ENCODE data around the gene COX19. TPM values are rescaled to one million over a fixed set of nuclear protein-coding genes. Genes with fewer than 3 reads are reported as not detected.

Gene COX19
- total RNA-seq, 1 donor, result 10.9 TPM

DNA sequence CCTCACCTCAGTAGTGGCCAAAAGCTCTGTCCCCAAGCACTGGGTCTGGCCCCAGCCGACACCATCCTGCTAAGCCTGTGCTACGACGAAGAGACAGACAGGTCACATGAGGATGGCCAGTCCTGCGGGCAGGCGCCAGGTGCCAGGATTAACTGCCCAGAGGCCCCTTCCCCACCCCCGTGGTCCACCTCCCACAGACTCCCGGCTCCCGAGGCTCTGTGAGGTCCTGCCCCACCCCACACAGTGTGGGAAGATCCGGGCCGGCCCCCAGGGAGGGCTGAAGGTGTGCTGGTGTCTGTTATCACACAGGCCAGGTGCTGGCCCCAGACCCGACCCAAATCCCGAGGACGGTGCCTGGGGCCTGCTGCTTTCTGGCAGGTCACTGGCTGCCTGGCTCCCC lies 34.9 kb upstream of the COX19 start:
- no peak overlapping the region for H3K27ac ChIP-seq (ENCODE audit: low read depth, low read length)
- H3K79me2 ChIP-seq (ENCODE audit: insufficient read depth, low read length), result peaks cover 58% of the 10 kb centered on the region
- peaks cover 59% of the 10 kb centered on the region for H4K20me1 ChIP-seq (ENCODE audit: insufficient read depth, low read length)
- no peaks in the 10 kb centered on the region for H3K27me3 ChIP-seq (ENCODE audit: insufficient read depth, low read length)
- no peak overlapping the region for H3K4me2 ChIP-seq (ENCODE audit: insufficient read depth, low read length)
- no peak overlapping the region for H3K4me3 ChIP-seq (ENCODE audit: insufficient read depth, low read length)
- no peak for DNase-seq (ENCODE audit: insufficient read length, low spot score, missing footprints)
- H3K36me3 ChIP-seq (ENCODE audit: insufficient read depth, low read length), result peaks cover 8% of the 10 kb centered on the region
- H3K9me3 ChIP-seq (ENCODE audit: low read depth, low read length), result no peaks in the 10 kb centered on the region
- TF ChIP-seq, protein P1, sequence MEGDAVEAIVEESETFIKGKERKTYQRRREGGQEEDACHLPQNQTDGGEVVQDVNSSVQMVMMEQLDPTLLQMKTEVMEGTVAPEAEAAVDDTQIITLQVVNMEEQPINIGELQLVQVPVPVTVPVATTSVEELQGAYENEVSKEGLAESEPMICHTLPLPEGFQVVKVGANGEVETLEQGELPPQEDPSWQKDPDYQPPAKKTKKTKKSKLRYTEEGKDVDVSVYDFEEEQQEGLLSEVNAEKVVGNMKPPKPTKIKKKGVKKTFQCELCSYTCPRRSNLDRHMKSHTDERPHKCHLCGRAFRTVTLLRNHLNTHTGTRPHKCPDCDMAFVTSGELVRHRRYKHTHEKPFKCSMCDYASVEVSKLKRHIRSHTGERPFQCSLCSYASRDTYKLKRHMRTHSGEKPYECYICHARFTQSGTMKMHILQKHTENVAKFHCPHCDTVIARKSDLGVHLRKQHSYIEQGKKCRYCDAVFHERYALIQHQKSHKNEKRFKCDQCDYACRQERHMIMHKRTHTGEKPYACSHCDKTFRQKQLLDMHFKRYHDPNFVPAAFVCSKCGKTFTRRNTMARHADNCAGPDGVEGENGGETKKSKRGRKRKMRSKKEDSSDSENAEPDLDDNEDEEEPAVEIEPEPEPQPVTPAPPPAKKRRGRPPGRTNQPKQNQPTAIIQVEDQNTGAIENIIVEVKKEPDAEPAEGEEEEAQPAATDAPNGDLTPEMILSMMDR (IDR thresholded peaks at IDR 0.05; ENCODE audit: extremely low read depth, low read depth, low read length), result no peak
- H2AFZ ChIP-seq (ENCODE audit: low read length), result no peak overlapping the region
- H3K4me1 ChIP-seq (ENCODE audit: insufficient read depth, low read length), result no peaks in the 10 kb centered on the region

DNA sequence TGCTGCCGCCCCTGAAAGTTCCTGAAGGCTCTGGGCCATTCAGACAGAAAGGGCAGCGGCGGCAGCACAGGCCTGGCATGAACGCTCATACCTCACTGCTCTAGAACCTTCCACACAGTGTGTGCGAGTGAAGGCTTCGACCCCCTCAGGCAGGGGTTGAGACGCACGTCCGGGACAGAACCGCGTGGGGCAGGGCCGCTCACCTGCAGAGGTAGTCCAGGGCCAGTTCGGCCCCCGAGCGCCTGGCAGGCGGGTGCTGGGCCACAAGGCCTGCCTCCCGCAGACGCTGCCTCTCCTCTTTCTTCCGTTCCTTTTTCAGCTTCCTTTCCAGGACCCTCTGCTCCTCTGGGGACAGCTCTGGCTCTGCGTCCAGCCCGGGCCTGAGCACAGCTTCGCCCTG lies 34.4 kb upstream of the COX19 start:
- Histone ChIP-seq H3K4me3 (ENCODE audit: insufficient read depth, low read length) (no peak overlapping the region), H3K36me3 (ENCODE audit: insufficient read depth, low read length) (peaks cover 8% of the 10 kb centered on the region), H3K9me3 (ENCODE audit: low read depth, low read length) (no peaks in the 10 kb centered on the region), H3K79me2 (ENCODE audit: insufficient read depth, low read length) (peaks cover 53% of the 10 kb centered on the region), H2AFZ (ENCODE audit: low read length) (no peak overlapping the region), H3K4me2 (ENCODE audit: insufficient read depth, low read length) (no peak overlapping the region), H3K4me1 (ENCODE audit: insufficient read depth, low read length) (no peaks in the 10 kb centered on the region), H3K27me3 (ENCODE audit: insufficient read depth, low read length) (no peaks in the 10 kb centered on the region), H4K20me1 (ENCODE audit: insufficient read depth, low read length) (peaks cover 55% of the 10 kb centered on the region), H3K27ac (ENCODE audit: low read depth, low read length) (no peak overlapping the region)
- TF ChIP-seq, protein P1 (IDR thresholded peaks at IDR 0.05; ENCODE audit: extremely low read depth, low read depth, low read length), result no peak
- no peak for DNase-seq (ENCODE audit: insufficient read length, low spot score, missing footprints)

DNA sequence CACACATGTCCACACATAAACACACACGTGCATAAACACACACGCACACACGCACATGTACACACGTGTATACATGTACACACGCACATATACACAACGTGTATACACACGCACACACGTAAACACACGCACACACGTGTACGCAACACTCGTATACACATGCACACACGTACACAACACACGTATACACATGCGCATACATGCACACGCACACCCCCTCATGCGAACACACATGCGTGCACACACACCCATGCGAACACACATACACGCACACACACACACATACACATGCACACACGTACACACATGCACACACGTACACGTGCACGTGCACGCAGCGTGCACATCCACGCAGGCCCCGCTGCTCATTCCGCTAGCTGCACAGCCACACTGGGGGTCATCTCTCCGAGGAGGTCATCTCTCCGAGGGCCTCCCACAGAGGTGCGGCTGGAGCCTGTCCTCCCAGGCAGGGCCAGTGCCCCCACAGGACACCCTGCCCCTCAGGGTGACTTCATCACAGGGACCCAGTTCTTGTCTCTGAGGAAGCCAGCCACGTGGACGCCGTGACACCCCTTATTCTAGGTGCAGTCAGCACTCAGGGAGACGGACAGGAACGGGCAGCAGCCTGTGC lies 33.5 kb upstream of the COX19 start:
- Histone ChIP-seq H3K79me2 (ENCODE audit: insufficient read depth, low read length) (peaks cover 44% of the 10 kb centered on the region), H3K27ac (ENCODE audit: low read depth, low read length) (no peak overlapping the region), H4K20me1 (ENCODE audit: insufficient read depth, low read length) (peaks cover 46% of the 10 kb centered on the region), H3K9me3 (ENCODE audit: low read depth, low read length) (no peaks in the 10 kb centered on the region), H3K36me3 (ENCODE audit: insufficient read depth, low read length) (peaks cover 8% of the 10 kb centered on the region), H3K4me3 (ENCODE audit: insufficient read depth, low read length) (no peak overlapping the region), H3K27me3 (ENCODE audit: insufficient read depth, low read length) (no peaks in the 10 kb centered on the region), H3K4me2 (ENCODE audit: insufficient read depth, low read length) (no peak overlapping the region), H3K4me1 (ENCODE audit: insufficient read depth, low read length) (no peaks in the 10 kb centered on the region), H2AFZ (ENCODE audit: low read length) (no peak overlapping the region)
- TF ChIP-seq, protein P1 (IDR thresholded peaks at IDR 0.05; ENCODE audit: extremely low read depth, low read depth, low read length), result no peak
- no peak for DNase-seq (ENCODE audit: insufficient read length, low spot score, missing footprints)

DNA sequence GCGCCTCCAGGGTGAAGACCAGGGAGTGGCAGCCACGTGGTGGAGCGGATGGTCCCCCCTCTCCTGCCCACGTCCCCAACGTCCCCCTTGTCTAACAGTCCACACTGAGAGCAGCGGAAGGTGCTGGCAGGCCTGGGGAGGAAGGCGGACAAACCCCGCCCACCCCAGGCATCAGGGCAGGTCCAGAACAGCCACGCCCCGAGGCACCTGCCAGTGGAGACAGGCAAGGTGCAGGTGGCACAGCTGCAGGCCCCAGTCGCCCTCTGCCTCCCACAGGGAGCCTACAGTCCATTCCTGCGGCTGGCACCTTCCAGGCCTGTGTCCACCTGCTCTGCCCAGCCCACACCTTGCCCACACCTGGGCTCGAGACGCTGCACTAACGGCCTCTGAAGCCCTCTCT lies 32.6 kb upstream of the COX19 start:
- TF ChIP-seq, protein P1 (IDR thresholded peaks at IDR 0.05; ENCODE audit: extremely low read depth, low read depth, low read length), result no peak
- no peak overlapping the region for H3K4me3 ChIP-seq (ENCODE audit: insufficient read depth, low read length)
- H3K36me3 ChIP-seq (ENCODE audit: insufficient read depth, low read length), result peaks cover 8% of the 10 kb centered on the region
- no peaks in the 10 kb centered on the region for H3K9me3 ChIP-seq (ENCODE audit: low read depth, low read length)
- H3K4me1 ChIP-seq (ENCODE audit: insufficient read depth, low read length), result no peaks in the 10 kb centered on the region
- H2AFZ ChIP-seq (ENCODE audit: low read length), result no peak overlapping the region
- peaks cover 42% of the 10 kb centered on the region for H4K20me1 ChIP-seq (ENCODE audit: insufficient read depth, low read length)
- H3K27me3 ChIP-seq (ENCODE audit: insufficient read depth, low read length), result no peaks in the 10 kb centered on the region
- H3K79me2 ChIP-seq (ENCODE audit: insufficient read depth, low read length), result peaks cover 38% of the 10 kb centered on the region
- DNase-seq (ENCODE audit: insufficient read length, low spot score, missing footprints), result no peak
- H3K4me2 ChIP-seq (ENCODE audit: insufficient read depth, low read length), result no peak overlapping the region
- H3K27ac ChIP-seq (ENCODE audit: low read depth, low read length), result no peak overlapping the region

Data from osteoblast (primary cell).